HCT116 (cell line): ENCODE measurements around the gene FBXL7. TPM values are rescaled to one million over a fixed set of nuclear protein-coding genes. Genes with fewer than 3 reads are reported as not detected.

ENCODE experiments used
- ATAC-seq: fragments of 200-7000 bp; cut with Tn5 transposase; 2 replicates; pipeline ENCODE4 v1.9.1; 2020; ENCODE audit warnings: mild to moderate bottlenecking, moderate library complexity
- BruUV-seq: library from RNA; stranded (reverse); fragments of 400-500 nt; replicated peaks from 2 replicates; lab custom pipeline; 2021; lab: Mats Ljungman, UMichigan
- CTCF ChIA-PET: fragments of 300-600 bp; sonication (Branson Sonifier 250); formaldehyde crosslinking; loops from one replicate; lab custom pipeline; 2021; ENCODE audit warnings: antibody characterized with exemption; lab: Charles Lee
- POLR2A ChIA-PET: fragments of 300-600, 350-600 bp; sonication (Branson Sonifier 250); formaldehyde crosslinking; loops from one replicate; lab custom pipeline; 2021; ENCODE audit warnings: antibody characterized with exemption; lab: Charles Lee
- RAD21 ChIA-PET, 2 experiments: fragments of 300-600 bp; sonication (Branson Sonifier 250); formaldehyde crosslinking; loops; one replicate each; lab custom pipeline; 2023; ENCODE audit warnings: low total read pairs in 2 of 2; ENCODE audit not compliant: uncharacterized antibody in 2 of 2, unreplicated experiment in 2 of 2, low non-redundant PET in 1 of 2; lab: Charles Lee
- DNase-seq: peaks from one replicate; pipeline ENCODE4 v3.0.0-alpha.2; 2010; ENCODE audit warnings: low read depth, low spot score
- H2AFZ ChIP-seq: fragments of 200-600 bp; shearing (Covaris generic), sonication (generic); 2 replicates; pipeline ENCODE4 v1.6.1; 2017; ENCODE audit warnings: low read depth, mixed run types, mixed read lengths, antibody characterized with exemption, low read length; ENCODE audit not compliant: poor library complexity, severe bottlenecking
- H3K27ac ChIP-seq: 2 replicates; pipeline ENCODE4 v1.5.1; 2012; ENCODE audit warnings: low read depth, low read length
- H3K27me3 ChIP-seq: fragments of 200-600 bp; sonication (generic); 2 replicates; pipeline ENCODE4 v1.6.1; 2016; ENCODE audit warnings: mixed run types, low read length, mixed read lengths; ENCODE audit not compliant: insufficient read depth
- H3K36me3 ChIP-seq, 2 experiments: fragments of 200-500 bp in 1 of 2; fragments of 200-600 bp in 1 of 2; sonication (Bioruptor generic) in 1 of 2; sonication (generic) in 1 of 2; 2 replicates each; pipeline versions ENCODE4 v1.5.1 to v1.6.1; 2014 to 2016; ENCODE audit warnings: low read length in 2 of 2, inconsistent platforms in 1 of 2, mixed read lengths in 1 of 2, mixed run types in 1 of 2; ENCODE audit not compliant: insufficient read depth in 2 of 2, control insufficient read depth in 1 of 2
- H3K4me1 ChIP-seq, 2 experiments: fragments of 200-600 bp in 1 of 2; sonication (generic) in 1 of 2; 2 replicates each; pipeline versions ENCODE4 v1.5.1 to v1.6.1; 2012 to 2017; ENCODE audit warnings: low read length in 2 of 2, inconsistent platforms in 1 of 2, mild to moderate bottlenecking in 1 of 2, mixed read lengths in 1 of 2, mixed run types in 1 of 2, moderate library complexity in 1 of 2; ENCODE audit not compliant: insufficient read depth in 2 of 2, control insufficient read depth in 1 of 2
- H3K4me2 ChIP-seq: fragments of 200-600 bp; sonication (generic); 2 replicates; pipeline ENCODE4 v1.6.1; 2017; ENCODE audit warnings: mixed run types, low read length, mixed read lengths
- H3K4me3 ChIP-seq, 2 experiments: fragments of 200-600 bp in 1 of 2; sonication (generic) in 1 of 2; replicated peaks in 1 of 2; 2 replicates each; pipeline ENCODE4 v1.5.1; 2011 to 2016; ENCODE audit warnings: low read length in 2 of 2, control low read depth in 1 of 2, low read depth in 1 of 2, mild to moderate bottlenecking in 1 of 2, mixed read lengths in 1 of 2, mixed run types in 1 of 2
- H3K79me2 ChIP-seq: fragments of 200-600 bp; sonication (generic); 2 replicates; pipeline ENCODE4 v1.6.1; 2017; ENCODE audit warnings: mild to moderate bottlenecking, mixed run types, low read length, moderate library complexity, mixed read lengths; ENCODE audit not compliant: insufficient read depth
- H3K9ac ChIP-seq: fragments of 200-600 bp; sonication (generic); 2 replicates; pipeline ENCODE4 v1.6.1; 2016; ENCODE audit warnings: low read length, mixed read lengths
- H3K9me2 ChIP-seq: fragments of 200-600 bp; sonication (generic), shearing (Covaris generic); 2 replicates; pipeline ENCODE4 v1.6.1; 2017; ENCODE audit warnings: mixed run types, mild to moderate bottlenecking, moderate library complexity; ENCODE audit not compliant: insufficient read depth
- H3K9me3 ChIP-seq, 2 experiments: fragments of 200-500 bp in 1 of 2; fragments of 200-600 bp in 1 of 2; sonication (Bioruptor generic) in 1 of 2; sonication (generic) in 1 of 2; 2 replicates each; pipeline ENCODE4 v1.6.1; 2014 to 2017; ENCODE audit warnings: low read length in 2 of 2, mixed read lengths in 2 of 2, inconsistent platforms in 1 of 2, low read depth in 1 of 2, mild to moderate bottlenecking in 1 of 2, mixed run types in 1 of 2, moderate library complexity in 1 of 2; ENCODE audit not compliant: control insufficient read depth in 1 of 2, insufficient read depth in 1 of 2
- H4K20me1 ChIP-seq: fragments of 200-600 bp; sonication (generic), shearing (Covaris generic); 2 replicates; pipeline ENCODE4 v1.6.1; 2017; ENCODE audit warnings: mixed run types, mild to moderate bottlenecking, moderate library complexity; ENCODE audit not compliant: insufficient read depth
- EZH2 ChIP-seq: fragments of 200-600 bp; sonication (generic); IDR thresholded peaks from 2 replicates; pipeline ENCODE4 v1.6.1; 2017; ENCODE audit warnings: antibody characterized with exemption, mixed run types
- FOSL1 ChIP-seq: IDR thresholded peaks from 2 replicates; pipeline ENCODE4 v1.6.1; 2012; ENCODE audit warnings: low read depth
- MAX ChIP-seq: IDR thresholded peaks from 2 replicates; pipeline ENCODE4 v1.6.1; 2012
- POLR2AphosphoS5 ChIP-seq: IDR thresholded peaks from 2 replicates; pipeline ENCODE4 v1.6.1; 2011; ENCODE audit warnings: mild to moderate bottlenecking, low read depth, low read length, moderate library complexity
- REST ChIP-seq: IDR thresholded peaks from 2 replicates; pipeline ENCODE4 v1.6.1; 2012; ENCODE audit warnings: low read depth
- SIN3A ChIP-seq: IDR thresholded peaks from 2 replicates; pipeline ENCODE4 v1.6.1; 2012; ENCODE audit warnings: low read depth
- SP1 ChIP-seq: IDR thresholded peaks from 2 replicates; pipeline ENCODE4 v1.6.1; 2012; ENCODE audit warnings: low read depth
- YY1 ChIP-seq: IDR thresholded peaks from 2 replicates; pipeline ENCODE4 v1.6.1; 2011; ENCODE audit warnings: low read length, low read depth, moderate library complexity, mild to moderate bottlenecking; ENCODE audit not compliant: insufficient replicate concordance; ENCODE audit errors: extremely low read depth
- ZBTB33 ChIP-seq: IDR thresholded peaks from 2 replicates; pipeline ENCODE4 v1.6.1; 2011; ENCODE audit warnings: mild to moderate bottlenecking, low read length, moderate library complexity; ENCODE audit not compliant: insufficient replicate concordance; ENCODE audit errors: extremely low read depth
- ZFX ChIP-seq: fragments of 450-650 bp; IDR thresholded peaks from 2 replicates; pipeline ENCODE4 v1.6.1; 2017
- ZNF274 ChIP-seq: fragments of 200-500 bp; sonication (Bioruptor generic); IDR thresholded peaks from 2 replicates; pipeline ENCODE4 v1.6.1; 2014; ENCODE audit warnings: mild to moderate bottlenecking, low read depth, low read length, inconsistent platforms
- intact Hi-C: fragments of 100-400 bp; cut with micrococcal nuclease; formaldehyde crosslinking; loops from 2 replicates; pipeline ENCODE4 v1.10.0; 2022
- total RNA-seq: library from RNA; stranded (reverse); gene quantifications from one replicate; pipeline ENCODE4 v1.2.1, GENCODE V29; 2021; ENCODE audit not compliant: unreplicated experiment

The FBXL7 gene
- total RNA-seq, 1 experiment from 2014 or later = 0.05 TPM

GRCh38 chr5:15693933-15694332 is 194.0 kb downstream of the FBXL7 start:
- no peak overlapping the region for H3K4me2 ChIP-seq
- H3K9ac ChIP-seq = no peak overlapping the region
- H3K27ac ChIP-seq = no peak overlapping the region
- TF ChIP-seq FOSL1 (no peak), EZH2 (no peak), ZFX (no peak), POLR2AphosphoS5 (no peak), ZNF274 (no peak)
- TF ChIP-seq, all 23 proteins: peak for 0
- no peak overlapping the region for H2AFZ ChIP-seq
- H3K4me3 ChIP-seq = no peak overlapping the region
- ChIA-PET CTCF (no interaction called here), RAD21 (no interaction called here), POLR2A (no interaction called here)
- no peaks in the 10 kb centered on the region for H3K79me2 ChIP-seq
- BruUV-seq = no TSS peak
- DNase-seq (no peak), ATAC-seq (no peak)
- no peaks in the 10 kb centered on the region for H3K36me3 ChIP-seq
- H4K20me1 ChIP-seq = no peaks in the 10 kb centered on the region
- H3K4me1 ChIP-seq = no peaks in the 10 kb centered on the region
- no peaks in the 10 kb centered on the region for H3K27me3 ChIP-seq
- intact Hi-C loops = no loop called here
- no peaks in the 10 kb centered on the region for H3K9me2 ChIP-seq
- peaks cover 8 to 26% of the 10 kb centered on the region in 2 experiments; a peak in 2 of 4 replicates for H3K9me3 ChIP-seq

- intact Hi-C loops = no loop called here
- H2AFZ ChIP-seq = no peak overlapping the region
- no TSS peak for BruUV-seq
- no peaks in the 10 kb centered on the region for H4K20me1 ChIP-seq
- no peaks in the 10 kb centered on the region for H3K79me2 ChIP-seq
- DNase-seq = no peak
- H3K4me1 ChIP-seq = no peaks in the 10 kb centered on the region
- H3K9ac ChIP-seq = no peak overlapping the region
- H3K27ac ChIP-seq = no peak overlapping the region
- H3K36me3 ChIP-seq = no peaks in the 10 kb centered on the region
- H3K27me3 ChIP-seq = no peaks in the 10 kb centered on the region
- no peaks in the 10 kb centered on the region for H3K9me2 ChIP-seq
- peaks cover 5 to 26% of the 10 kb centered on the region in 2 experiments; a peak in 2 of 4 replicates for H3K9me3 ChIP-seq
- ChIA-PET POLR2A (no interaction called here), CTCF (no interaction called here), RAD21 (no interaction called here)
- no peak for TF ChIP-seq REST
- TF ChIP-seq MAX = no peak
- TF ChIP-seq POLR2AphosphoS5 = no peak
- no peak for TF ChIP-seq YY1
- TF ChIP-seq ZBTB33 = no peak
- no peak for TF ChIP-seq FOSL1
- no peak for TF ChIP-seq SIN3A
- no peak for TF ChIP-seq SP1
- no peak for ATAC-seq
- H3K4me3 ChIP-seq = no peak overlapping the region
- H3K4me2 ChIP-seq = no peak overlapping the region
Measured at GRCh38 chr5:15694696-15695214, 194.8 kb downstream of the FBXL7 start.
